GM12878 (cell line): Measurements from ENCODE around the gene IL27RA.
"Not testable (repeated sequence)": the region's sequence is repeated elsewhere in the genome, so short reads cannot be mapped to it uniquely, and the experiment has no call there.

Source experiments
- BACH1 ChIP-seq: fragments of 450-650 bp; IDR thresholded peaks from 2 replicates; pipeline ENCODE4 v1.6.1; 2017; ENCODE audit warnings: mild to moderate bottlenecking, borderline replicate concordance
- CEBPB ChIP-seq, 2 experiments: fragments of 150-350 bp in 1 of 2; IDR thresholded peaks; 2 replicates each; pipeline ENCODE4 v1.6.1; 2012 to 2014; ENCODE audit warnings: low read depth in 2 of 2, low read length in 2 of 2, borderline replicate concordance in 1 of 2, inconsistent platforms in 1 of 2
- ESRRA ChIP-seq: IDR thresholded peaks from 2 replicates; pipeline ENCODE4 v1.6.1; 2012; ENCODE audit warnings: mild to moderate bottlenecking, low read length, improper control_type of control experiment
- EZH2 ChIP-seq: IDR thresholded peaks from 2 replicates; pipeline ENCODE4 v1.6.1; 2012; ENCODE audit warnings: low read depth, mild to moderate bottlenecking, control low read depth, inconsistent platforms, low read length, borderline replicate concordance; ENCODE audit not compliant: control insufficient read depth
- HDAC2 ChIP-seq: fragments of 200-600 bp; sonication (generic); IDR thresholded peaks from 2 replicates; pipeline ENCODE4 v1.6.1; 2017
- MTA3 ChIP-seq: IDR thresholded peaks from 2 replicates; pipeline ENCODE4 v1.6.1; 2012; ENCODE audit warnings: low read length, inconsistent platforms, borderline replicate concordance
- POLR2AphosphoS2 ChIP-seq: IDR thresholded peaks from 2 replicates; pipeline ENCODE4 v1.6.1; 2011; ENCODE audit warnings: low read depth, mild to moderate bottlenecking, low read length, improper control_type of control experiment, moderate library complexity
- POLR2AphosphoS5 ChIP-seq: IDR thresholded peaks from 2 replicates; pipeline ENCODE4 v1.6.1; 2011; ENCODE audit warnings: mild to moderate bottlenecking, low read length, inconsistent platforms
- RFX5 ChIP-seq: IDR thresholded peaks from 2 replicates; pipeline ENCODE4 v1.6.1; 2011; ENCODE audit warnings: low read depth, low read length, improper control_type of control experiment
- SUPT20H ChIP-seq: IDR thresholded peaks from 2 replicates; pipeline ENCODE4 v1.6.1; 2011; ENCODE audit warnings: low read depth, mild to moderate bottlenecking, low read length, moderate library complexity, borderline replicate concordance; ENCODE audit not compliant: control insufficient read depth
- TF ChIP-seq, protein P1 (sequence below), 3 experiments: IDR thresholded peaks in 2 of 3; conservative IDR thresholded peaks in 1 of 3; 2 replicates each; pipeline ENCODE4 v1.5.1; 2011; ENCODE audit warnings: low read depth in 3 of 3, low read length in 3 of 3, mild to moderate bottlenecking in 3 of 3, control low read depth in 2 of 3, moderate library complexity in 2 of 3, inconsistent platforms in 1 of 3, mixed read lengths in 1 of 3; ENCODE audit not compliant: control insufficient read depth in 2 of 3, insufficient read depth in 1 of 3; ENCODE audit errors: extremely low read depth in 1 of 3
- TF ChIP-seq, protein P2 (sequence below): IDR thresholded peaks from 2 replicates; pipeline ENCODE4 v1.6.1; 2012; ENCODE audit warnings: low read length, inconsistent platforms
- TF ChIP-seq, protein P3 (sequence below): IDR thresholded peaks from 2 replicates; pipeline ENCODE4 v1.6.1; 2011; ENCODE audit warnings: mild to moderate bottlenecking, low read depth, low read length, moderate library complexity; ENCODE audit not compliant: insufficient replicate concordance
- TF ChIP-seq, protein P4 (sequence below): fragments of 450-650 bp; IDR thresholded peaks from 2 replicates; pipeline ENCODE4 v1.6.1; 2018; ENCODE audit warnings: mild to moderate bottlenecking, low read depth, moderate library complexity; ENCODE audit not compliant: partially characterized antibody

DNA sequence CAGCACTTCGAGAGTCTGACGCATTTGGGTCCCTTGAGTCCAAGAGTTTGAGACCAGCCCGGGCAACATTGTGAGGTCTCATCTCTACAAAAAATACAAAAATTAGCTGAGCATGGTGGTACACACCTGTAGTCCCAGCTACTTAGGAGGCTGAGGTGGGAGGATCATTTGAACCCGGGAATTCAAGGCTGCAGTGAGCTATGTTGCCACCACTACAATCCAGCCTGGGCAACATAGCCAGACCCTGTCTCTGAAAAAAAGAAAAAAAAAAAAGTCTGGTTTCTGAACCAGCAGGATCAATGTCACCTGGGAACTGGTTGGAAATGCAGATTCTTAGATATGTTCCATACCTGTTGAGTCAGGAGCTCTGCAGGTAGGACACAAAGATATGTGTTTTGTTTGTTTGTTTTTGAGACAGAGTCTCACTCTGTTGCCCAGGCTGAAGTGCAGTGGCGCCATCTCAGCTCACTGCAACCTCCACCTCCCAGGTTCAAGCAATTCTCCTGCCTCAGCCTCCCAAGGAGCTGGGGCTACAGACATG lies 4.8 kb upstream of the IL27RA start:
- TF ChIP-seq, protein P1, sequence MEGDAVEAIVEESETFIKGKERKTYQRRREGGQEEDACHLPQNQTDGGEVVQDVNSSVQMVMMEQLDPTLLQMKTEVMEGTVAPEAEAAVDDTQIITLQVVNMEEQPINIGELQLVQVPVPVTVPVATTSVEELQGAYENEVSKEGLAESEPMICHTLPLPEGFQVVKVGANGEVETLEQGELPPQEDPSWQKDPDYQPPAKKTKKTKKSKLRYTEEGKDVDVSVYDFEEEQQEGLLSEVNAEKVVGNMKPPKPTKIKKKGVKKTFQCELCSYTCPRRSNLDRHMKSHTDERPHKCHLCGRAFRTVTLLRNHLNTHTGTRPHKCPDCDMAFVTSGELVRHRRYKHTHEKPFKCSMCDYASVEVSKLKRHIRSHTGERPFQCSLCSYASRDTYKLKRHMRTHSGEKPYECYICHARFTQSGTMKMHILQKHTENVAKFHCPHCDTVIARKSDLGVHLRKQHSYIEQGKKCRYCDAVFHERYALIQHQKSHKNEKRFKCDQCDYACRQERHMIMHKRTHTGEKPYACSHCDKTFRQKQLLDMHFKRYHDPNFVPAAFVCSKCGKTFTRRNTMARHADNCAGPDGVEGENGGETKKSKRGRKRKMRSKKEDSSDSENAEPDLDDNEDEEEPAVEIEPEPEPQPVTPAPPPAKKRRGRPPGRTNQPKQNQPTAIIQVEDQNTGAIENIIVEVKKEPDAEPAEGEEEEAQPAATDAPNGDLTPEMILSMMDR (IDR thresholded peaks at IDR 0.05 in 2 of 3, conservative IDR thresholded peaks at IDR 0.05 in 1 of 3; ENCODE audit: control insufficient read depth in 2 of 3, extremely low read depth in 1 of 3, insufficient read depth in 1 of 3, low read depth in 3 of 3, low read length in 3 of 3) = not testable (repeated sequence)
- TF ChIP-seq EZH2; POLR2AphosphoS2; RFX5; HDAC2; POLR2AphosphoS5; MTA3; ESRRA; BACH1; SUPT20H; CEBPB (IDR thresholded peaks at IDR 0.05; ENCODE audit: borderline replicate concordance in 1 of 2, low read depth in 2 of 2, low read length in 2 of 2): not testable (repeated sequence)
- TF ChIP-seq, protein P2, sequence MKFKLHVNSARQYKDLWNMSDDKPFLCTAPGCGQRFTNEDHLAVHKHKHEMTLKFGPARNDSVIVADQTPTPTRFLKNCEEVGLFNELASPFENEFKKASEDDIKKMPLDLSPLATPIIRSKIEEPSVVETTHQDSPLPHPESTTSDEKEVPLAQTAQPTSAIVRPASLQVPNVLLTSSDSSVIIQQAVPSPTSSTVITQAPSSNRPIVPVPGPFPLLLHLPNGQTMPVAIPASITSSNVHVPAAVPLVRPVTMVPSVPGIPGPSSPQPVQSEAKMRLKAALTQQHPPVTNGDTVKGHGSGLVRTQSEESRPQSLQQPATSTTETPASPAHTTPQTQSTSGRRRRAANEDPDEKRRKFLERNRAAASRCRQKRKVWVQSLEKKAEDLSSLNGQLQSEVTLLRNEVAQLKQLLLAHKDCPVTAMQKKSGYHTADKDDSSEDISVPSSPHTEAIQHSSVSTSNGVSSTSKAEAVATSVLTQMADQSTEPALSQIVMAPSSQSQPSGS = not testable (repeated sequence)
- TF ChIP-seq, protein P3, sequence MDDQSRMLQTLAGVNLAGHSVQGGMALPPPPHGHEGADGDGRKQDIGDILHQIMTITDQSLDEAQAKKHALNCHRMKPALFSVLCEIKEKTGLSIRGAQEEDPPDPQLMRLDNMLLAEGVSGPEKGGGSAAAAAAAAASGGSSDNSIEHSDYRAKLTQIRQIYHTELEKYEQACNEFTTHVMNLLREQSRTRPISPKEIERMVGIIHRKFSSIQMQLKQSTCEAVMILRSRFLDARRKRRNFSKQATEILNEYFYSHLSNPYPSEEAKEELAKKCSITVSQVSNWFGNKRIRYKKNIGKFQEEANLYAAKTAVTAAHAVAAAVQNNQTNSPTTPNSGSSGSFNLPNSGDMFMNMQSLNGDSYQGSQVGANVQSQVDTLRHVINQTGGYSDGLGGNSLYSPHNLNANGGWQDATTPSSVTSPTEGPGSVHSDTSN = not testable (repeated sequence)
- TF ChIP-seq, protein P4, sequence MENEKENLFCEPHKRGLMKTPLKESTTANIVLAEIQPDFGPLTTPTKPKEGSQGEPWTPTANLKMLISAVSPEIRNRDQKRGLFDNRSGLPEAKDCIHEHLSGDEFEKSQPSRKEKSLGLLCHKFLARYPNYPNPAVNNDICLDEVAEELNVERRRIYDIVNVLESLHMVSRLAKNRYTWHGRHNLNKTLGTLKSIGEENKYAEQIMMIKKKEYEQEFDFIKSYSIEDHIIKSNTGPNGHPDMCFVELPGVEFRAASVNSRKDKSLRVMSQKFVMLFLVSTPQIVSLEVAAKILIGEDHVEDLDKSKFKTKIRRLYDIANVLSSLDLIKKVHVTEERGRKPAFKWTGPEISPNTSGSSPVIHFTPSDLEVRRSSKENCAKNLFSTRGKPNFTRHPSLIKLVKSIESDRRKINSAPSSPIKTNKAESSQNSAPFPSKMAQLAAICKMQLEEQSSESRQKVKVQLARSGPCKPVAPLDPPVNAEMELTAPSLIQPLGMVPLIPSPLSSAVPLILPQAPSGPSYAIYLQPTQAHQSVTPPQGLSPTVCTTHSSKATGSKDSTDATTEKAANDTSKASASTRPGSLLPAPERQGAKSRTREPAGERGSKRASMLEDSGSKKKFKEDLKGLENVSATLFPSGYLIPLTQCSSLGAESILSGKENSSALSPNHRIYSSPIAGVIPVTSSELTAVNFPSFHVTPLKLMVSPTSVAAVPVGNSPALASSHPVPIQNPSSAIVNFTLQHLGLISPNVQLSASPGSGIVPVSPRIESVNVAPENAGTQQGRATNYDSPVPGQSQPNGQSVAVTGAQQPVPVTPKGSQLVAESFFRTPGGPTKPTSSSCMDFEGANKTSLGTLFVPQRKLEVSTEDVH = not testable (repeated sequence)
